ENCODE measurements around the gene ACTL8. TPM values are rescaled to one million over a fixed set of nuclear protein-coding genes. Genes with fewer than 3 reads are reported as not detected.

ACTL8 gene
- total RNA-seq, 1 experiment from 2014 or later = 0.69 TPM

GRCh38 chr1:17742583-17742982, 12.6 kb upstream of the ACTL8 start:
- DNase-seq (ENCODE audit: low read depth, low spot score) (no peak), ATAC-seq (no peak)
- H2AFZ ChIP-seq (ENCODE audit: low read depth, low read length, poor library complexity, severe bottlenecking) = no peak overlapping the region
- H3K9me3 ChIP-seq (ENCODE audit: control insufficient read depth in 1 of 2, insufficient read depth in 1 of 2, low read depth in 1 of 2, low read length in 2 of 2) = no peaks in the 10 kb centered on the region
- no peak overlapping the region for H3K4me3 ChIP-seq (replicated peaks in 1 of 2; ENCODE audit: low read depth in 1 of 2, low read length in 2 of 2)
- intact Hi-C loops (cut with micrococcal nuclease) = no loop called here
- ChIA-PET POLR2A (no interaction called here), RAD21 (ENCODE audit: low non-redundant PET in 1 of 2, low total read pairs in 2 of 2, uncharacterized antibody in 2 of 2, unreplicated experiment in 2 of 2) (no interaction called here), CTCF (no interaction called here)
- H3K4me2 ChIP-seq (ENCODE audit: low read length) = no peak overlapping the region
- no peaks in the 10 kb centered on the region for H3K9me2 ChIP-seq (ENCODE audit: insufficient read depth)
- no peaks in the 10 kb centered on the region for H3K4me1 ChIP-seq (ENCODE audit: control insufficient read depth in 1 of 2, insufficient read depth in 2 of 2, low read length in 2 of 2)
- no TSS peak for BruUV-seq (replicated peaks)
- no peak overlapping the region for H3K9ac ChIP-seq (ENCODE audit: low read length)
- H4K20me1 ChIP-seq (ENCODE audit: insufficient read depth) = no peaks in the 10 kb centered on the region
- no peak overlapping the region for H3K27ac ChIP-seq (ENCODE audit: low read depth, low read length)
- no peaks in the 10 kb centered on the region for H3K36me3 ChIP-seq (ENCODE audit: control insufficient read depth in 1 of 2, insufficient read depth in 2 of 2, low read length in 2 of 2)
- no peaks in the 10 kb centered on the region for H3K79me2 ChIP-seq (ENCODE audit: insufficient read depth, low read length)
- no peak for TF ChIP-seq FOSL1 (IDR thresholded peaks at IDR 0.05; ENCODE audit: low read depth)
- peaks cover 9% of the 10 kb centered on the region; the same call in 1 of the 2 replicates for H3K27me3 ChIP-seq (ENCODE audit: insufficient read depth, low read length)

GRCh38 chr1:17743008-17743647, 12.0 kb upstream of the ACTL8 start:
- Histone ChIP-seq H3K4me3 (replicated peaks in 1 of 2; ENCODE audit: low read depth in 1 of 2, low read length in 2 of 2) (no peak overlapping the region), H3K9me2 (ENCODE audit: insufficient read depth) (no peaks in the 10 kb centered on the region), H3K27me3 (ENCODE audit: insufficient read depth, low read length) (peaks cover 9% of the 10 kb centered on the region; the same call in 1 of the 2 replicates), H4K20me1 (ENCODE audit: insufficient read depth) (no peaks in the 10 kb centered on the region), H3K79me2 (ENCODE audit: insufficient read depth, low read length) (no peaks in the 10 kb centered on the region), H3K27ac (ENCODE audit: low read depth, low read length) (no peak overlapping the region), H3K36me3 (ENCODE audit: control insufficient read depth in 1 of 2, insufficient read depth in 2 of 2, low read length in 2 of 2) (no peaks in the 10 kb centered on the region), H2AFZ (ENCODE audit: low read depth, low read length, poor library complexity, severe bottlenecking) (no peak overlapping the region), H3K4me1 (ENCODE audit: control insufficient read depth in 1 of 2, insufficient read depth in 2 of 2, low read length in 2 of 2) (no peaks in the 10 kb centered on the region), H3K9ac (ENCODE audit: low read length) (no peak overlapping the region), H3K4me2 (ENCODE audit: low read length) (no peak overlapping the region), H3K9me3 (ENCODE audit: control insufficient read depth in 1 of 2, insufficient read depth in 1 of 2, low read depth in 1 of 2, low read length in 2 of 2) (no peaks in the 10 kb centered on the region)
- RAD21 ChIA-PET (ENCODE audit: low non-redundant PET in 1 of 2, low total read pairs in 2 of 2, uncharacterized antibody in 2 of 2, unreplicated experiment in 2 of 2) = no interaction called here
- DNase-seq (ENCODE audit: low read depth, low spot score) = no peak
- no peak for ATAC-seq
- TF ChIP-seq REST (IDR thresholded peaks at IDR 0.05; ENCODE audit: low read depth) = no peak
- no peak for TF ChIP-seq SRF (IDR thresholded peaks at IDR 0.05; ENCODE audit: low read depth)
- TF ChIP-seq ATF3 (IDR thresholded peaks at IDR 0.05) = no peak
- TF ChIP-seq JUND (IDR thresholded peaks at IDR 0.05) = no peak
- no TSS peak for BruUV-seq (replicated peaks)
- intact Hi-C loops (cut with micrococcal nuclease) = no loop called here
- POLR2A ChIA-PET = no interaction called here
- CTCF ChIA-PET = no interaction called here
